K562 (cell line): Measurements from ENCODE around the gene RPL19. TPM values are rescaled to one million over a fixed set of nuclear protein-coding genes. Genes with fewer than 3 reads are reported as not detected.

Experiments
- EP300 ChIP-seq: IDR thresholded peaks from 2 replicates; pipeline ENCODE4 v1.6.1; 2012; ENCODE audit warnings: low read length, improper control_type of control experiment
- ILK ChIP-seq: fragments of 450-650 bp; IDR thresholded peaks from 2 replicates; pipeline ENCODE4 v1.6.1; 2016; ENCODE audit warnings: missing genetic modification characterization, low read depth, mild to moderate bottlenecking, missing compliant biosample characterization, moderate library complexity, borderline replicate concordance
- KDM1A ChIP-seq, 2 experiments: fragments of 450-650 bp; IDR thresholded peaks; 2 replicates each; pipeline ENCODE4 v1.6.1; 2016; ENCODE audit warnings: mild to moderate bottlenecking in 2 of 2
- MAFF ChIP-seq: IDR thresholded peaks from 2 replicates; pipeline ENCODE4 v1.6.1; 2012; ENCODE audit warnings: low read length, improper control_type of control experiment
- NFATC3 ChIP-seq: fragments of 450-650 bp; IDR thresholded peaks from 2 replicates; pipeline ENCODE4 v1.6.1; 2017; ENCODE audit warnings: mild to moderate bottlenecking
- PHF20 ChIP-seq: fragments of 450-650 bp; IDR thresholded peaks from 2 replicates; pipeline ENCODE4 v1.6.1; 2018; ENCODE audit not compliant: partially characterized antibody
- RFX1 ChIP-seq: fragments of 450-650 bp; IDR thresholded peaks from 2 replicates; pipeline ENCODE4 v1.6.1; 2016; ENCODE audit warnings: mild to moderate bottlenecking, moderate library complexity
- ZNF277 ChIP-seq: fragments of 250-450 bp; sonication (Bioruptor Pico); IDR thresholded peaks from 2 replicates; pipeline ENCODE4 v1.8.0; 2022; ENCODE audit warnings: inconsistent platforms, mild to moderate bottlenecking, moderate library complexity, borderline replicate concordance
- ZNF592 ChIP-seq: fragments of 450-650 bp; IDR thresholded peaks from 2 replicates; pipeline ENCODE4 v1.6.1; 2017; ENCODE audit warnings: antibody characterized with exemption, mild to moderate bottlenecking
- polyA plus RNA-seq, 8 experiments: library from polyadenylated mRNA; depleted of rRNA in 4 of 8; stranded (reverse) in 5 of 8; unstranded in 3 of 8; fragments of >200 nt; fragmentation: Nextera tagmentation in 2 of 8; fragmentation: Illumina TruSeq in 1 of 8; extraction: Ambion mirVana in 2 of 8; extraction: Trizol in 1 of 8; gene quantifications; 2 replicates each; pipeline versions ENCODE4 v1.2.1 to v1.2.3, GENCODE V29; 2011 to 2014; ENCODE audit warnings: inconsistent platforms in 1 of 8, missing spikeins in 1 of 8
- total RNA-seq, 7 experiments: library from RNA; depleted of rRNA in 6 of 7; stranded (reverse); fragments of >200 nt in 6 of 7; fragmentation: Illumina TruSeq in 2 of 7; extraction: Trizol in 2 of 7; gene quantifications; 2 replicates each; pipeline versions ENCODE4 v1.2.1 to v1.2.3, GENCODE V29; 2011 to 2021; ENCODE audit warnings: low replicate concordance in 1 of 7
- TF ChIP-seq, protein P1 (sequence below): fragments of 200-800 bp; sonication (Bioruptor generic); IDR thresholded peaks from 2 replicates; pipeline ENCODE4 v1.6.1; 2016; ENCODE audit warnings: missing genetic modification characterization, missing compliant biosample characterization
- TF ChIP-seq, protein P2 (sequence below): fragments of 250-450 bp; sonication (Bioruptor Pico); IDR thresholded peaks from 2 replicates; pipeline ENCODE4 v1.4.0; 2020; ENCODE audit warnings: mild to moderate bottlenecking, moderate library complexity

RPL19 gene
- total and polyA plus RNA-seq, 9 of the 15 experiments (the other 6 are each of a cell fraction or from before 2014, with no cell fraction given), result 2,263 to 4,614 (median 3,727) TPM

DNA sequence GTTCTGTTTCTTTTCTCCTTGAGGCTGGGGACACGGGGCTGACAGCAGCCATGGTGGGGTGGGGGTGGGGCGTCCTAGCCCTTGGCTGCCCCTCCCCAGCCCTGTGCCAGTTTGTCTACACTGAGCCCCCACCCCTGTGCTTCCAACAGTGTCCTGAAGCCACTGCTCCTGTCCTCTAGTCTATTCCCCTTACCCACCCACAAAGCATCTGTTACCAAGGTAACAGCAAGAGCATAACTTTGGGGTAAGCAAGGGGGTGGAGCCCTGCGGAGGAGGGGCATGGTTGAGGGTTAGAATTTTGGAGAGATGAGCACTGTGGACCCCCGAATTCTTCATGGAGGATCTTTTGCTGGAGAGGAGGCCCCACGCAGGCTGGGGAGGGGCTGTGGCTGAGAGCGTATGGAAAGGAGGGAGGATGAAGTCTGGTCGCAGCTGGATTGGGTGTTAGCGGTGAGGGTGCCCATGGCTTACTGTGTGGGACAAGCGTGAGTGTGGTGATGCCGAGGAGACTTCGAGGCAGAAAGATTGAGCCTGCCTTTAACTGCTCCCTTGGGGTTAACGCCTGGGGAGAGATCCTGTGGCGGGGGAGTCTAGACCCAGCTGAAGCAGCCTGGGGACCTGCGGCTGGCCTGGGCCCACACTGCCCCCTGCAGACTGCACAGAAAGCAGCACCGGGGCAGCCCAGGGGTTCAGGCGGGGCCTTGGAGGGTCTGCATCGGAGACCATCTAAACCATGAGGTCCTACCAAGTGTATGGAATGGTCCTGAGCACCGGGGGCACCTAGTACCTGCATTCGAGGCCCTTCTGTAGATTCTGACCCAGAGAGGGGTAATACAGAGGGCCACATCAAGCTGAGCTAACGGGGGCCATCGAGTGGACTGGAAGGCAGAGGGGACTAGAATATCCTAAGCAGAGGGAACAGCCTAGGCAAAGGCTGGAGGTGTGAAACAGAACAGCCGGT lies 31.8 kb downstream of the RPL19 start (continued):
- TF ChIP-seq ZNF592 (no peak), EP300 (no peak), MAFF (no peak), NFATC3 (no peak), PHF20 (no peak), RFX1 (peak; percentile 81), ILK (tag) (no peak), KDM1A (IDR thresholded peaks at IDR 0.05) (no peak), ZNF277 (CRISPR knock-in tag) (no peak)
- TF ChIP-seq, protein P1, sequence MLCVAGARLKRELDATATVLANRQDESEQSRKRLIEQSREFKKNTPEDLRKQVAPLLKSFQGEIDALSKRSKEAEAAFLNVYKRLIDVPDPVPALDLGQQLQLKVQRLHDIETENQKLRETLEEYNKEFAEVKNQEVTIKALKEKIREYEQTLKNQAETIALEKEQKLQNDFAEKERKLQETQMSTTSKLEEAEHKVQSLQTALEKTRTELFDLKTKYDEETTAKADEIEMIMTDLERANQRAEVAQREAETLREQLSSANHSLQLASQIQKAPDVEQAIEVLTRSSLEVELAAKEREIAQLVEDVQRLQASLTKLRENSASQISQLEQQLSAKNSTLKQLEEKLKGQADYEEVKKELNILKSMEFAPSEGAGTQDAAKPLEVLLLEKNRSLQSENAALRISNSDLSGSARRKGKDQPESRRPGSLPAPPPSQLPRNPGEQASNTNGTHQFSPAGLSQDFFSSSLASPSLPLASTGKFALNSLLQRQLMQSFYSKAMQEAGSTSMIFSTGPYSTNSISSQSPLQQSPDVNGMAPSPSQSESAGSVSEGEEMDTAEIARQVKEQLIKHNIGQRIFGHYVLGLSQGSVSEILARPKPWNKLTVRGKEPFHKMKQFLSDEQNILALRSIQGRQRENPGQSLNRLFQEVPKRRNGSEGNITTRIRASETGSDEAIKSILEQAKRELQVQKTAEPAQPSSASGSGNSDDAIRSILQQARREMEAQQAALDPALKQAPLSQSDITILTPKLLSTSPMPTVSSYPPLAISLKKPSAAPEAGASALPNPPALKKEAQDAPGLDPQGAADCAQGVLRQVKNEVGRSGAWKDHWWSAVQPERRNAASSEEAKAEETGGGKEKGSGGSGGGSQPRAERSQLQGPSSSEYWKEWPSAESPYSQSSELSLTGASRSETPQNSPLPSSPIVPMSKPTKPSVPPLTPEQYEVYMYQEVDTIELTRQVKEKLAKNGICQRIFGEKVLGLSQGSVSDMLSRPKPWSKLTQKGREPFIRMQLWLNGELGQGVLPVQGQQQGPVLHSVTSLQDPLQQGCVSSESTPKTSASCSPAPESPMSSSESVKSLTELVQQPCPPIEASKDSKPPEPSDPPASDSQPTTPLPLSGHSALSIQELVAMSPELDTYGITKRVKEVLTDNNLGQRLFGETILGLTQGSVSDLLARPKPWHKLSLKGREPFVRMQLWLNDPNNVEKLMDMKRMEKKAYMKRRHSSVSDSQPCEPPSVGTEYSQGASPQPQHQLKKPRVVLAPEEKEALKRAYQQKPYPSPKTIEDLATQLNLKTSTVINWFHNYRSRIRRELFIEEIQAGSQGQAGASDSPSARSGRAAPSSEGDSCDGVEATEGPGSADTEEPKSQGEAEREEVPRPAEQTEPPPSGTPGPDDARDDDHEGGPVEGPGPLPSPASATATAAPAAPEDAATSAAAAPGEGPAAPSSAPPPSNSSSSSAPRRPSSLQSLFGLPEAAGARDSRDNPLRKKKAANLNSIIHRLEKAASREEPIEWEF (CRISPR knock-in tag), result no peak
- TF ChIP-seq, protein P2, sequence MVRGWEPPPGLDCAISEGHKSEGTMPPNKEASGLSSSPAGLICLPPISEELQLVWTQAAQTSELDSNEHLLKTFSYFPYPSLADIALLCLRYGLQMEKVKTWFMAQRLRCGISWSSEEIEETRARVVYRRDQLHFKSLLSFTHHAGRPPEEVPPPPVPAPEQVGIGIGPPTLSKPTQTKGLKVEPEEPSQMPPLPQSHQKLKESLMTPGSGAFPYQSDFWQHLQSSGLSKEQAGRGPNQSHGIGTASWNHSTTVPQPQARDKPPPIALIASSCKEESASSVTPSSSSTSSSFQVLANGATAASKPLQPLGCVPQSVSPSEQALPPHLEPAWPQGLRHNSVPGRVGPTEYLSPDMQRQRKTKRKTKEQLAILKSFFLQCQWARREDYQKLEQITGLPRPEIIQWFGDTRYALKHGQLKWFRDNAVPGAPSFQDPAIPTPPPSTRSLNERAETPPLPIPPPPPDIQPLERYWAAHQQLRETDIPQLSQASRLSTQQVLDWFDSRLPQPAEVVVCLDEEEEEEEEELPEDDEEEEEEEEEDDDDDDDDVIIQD (CRISPR knock-in tag), result no peak
